22Rv1 (cell line): Measurements from ENCODE around the gene NADK.
"Not testable (repeated sequence)": the region's sequence is repeated elsewhere in the genome, so short reads cannot be mapped to it uniquely, and the experiment has no call there.

Source experiments
- H3K27ac ChIP-seq: fragments of 450-650 bp; 2 replicates; pipeline ENCODE4 v1.5.1; 2017
- CTCF ChIP-seq: fragments of 450-650 bp; IDR thresholded peaks from 2 replicates; pipeline ENCODE4 v1.5.1; 2017; ENCODE audit warnings: mild to moderate bottlenecking
- ZFX ChIP-seq: fragments of 450-650 bp; IDR thresholded peaks from 2 replicates; pipeline ENCODE4 v1.6.1; 2017; ENCODE audit warnings: antibody characterized with exemption, borderline replicate concordance

The NADK gene

GRCh38 chr1:1755852-1756251, 22.4 kb downstream of the NADK start:
- TF ChIP-seq CTCF, result no peak
- TF ChIP-seq ZFX, result no peak
- no peak overlapping the region for H3K27ac ChIP-seq

- TF ChIP-seq CTCF, result no peak
- TF ChIP-seq ZFX, result no peak
- no peak overlapping the region for H3K27ac ChIP-seq
Observed at GRCh38 chr1:1755426-1755825, 22.8 kb downstream of the NADK start.

- H3K27ac ChIP-seq, result no peak overlapping the region
- no peak for TF ChIP-seq CTCF
Observed at GRCh38 chr1:1754051-1754815, 24.0 kb downstream of the NADK start.

- no peak overlapping the region for H3K27ac ChIP-seq
- TF ChIP-seq ZFX (no peak), CTCF (no peak)
Observed at GRCh38 chr1:1753607-1754005, 24.7 kb downstream of the NADK start.

- TF ChIP-seq ZFX, result no peak
- no peak for TF ChIP-seq CTCF
- H3K27ac ChIP-seq, result no peak overlapping the region
Observed at GRCh38 chr1:1752636-1753606, 25.3 kb downstream of the NADK start.

GRCh38 chr1:1752190-1752589, 26.1 kb downstream of the NADK start:
- H3K27ac ChIP-seq, result no peak overlapping the region
- TF ChIP-seq ZFX, result no peak
- no peak for TF ChIP-seq CTCF

GRCh38 chr1:1749941-1750340, 28.3 kb downstream of the NADK start:
- H3K27ac ChIP-seq, result not testable (repeated sequence)
